Tracheal epithelial cell (primary cell): ENCODE results near the gene CASP12. TPM values are rescaled to one million over a fixed set of nuclear protein-coding genes. Genes with fewer than 3 reads are reported as not detected.

ENCODE experiments used
- total RNA-seq: library from RNA; depleted of rRNA; stranded (reverse); fragments of >200 nt; gene quantifications from 2 replicates; pipeline ENCODE4 v1.2.1, GENCODE V29; 2014

Gene CASP12
- not detected in 2 replicates for total RNA-seq

GRCh38 chr11:104897891-104898684 is at the start of gene CASP12:
Gene CASP12 (minus strand): TSS chr11:104898460.

Other genes with a start within 250 kb of the CASP12 start
- gene CASP4, start 70.1 kb upstream of the CASP12 start, total RNA-seq: 132 and 145 TPM in 2 replicates
- gene CASP5, start 124.7 kb upstream of the CASP12 start, total RNA-seq: 1.1 TPM in 1 of 2 replicates, not detected in the other
- 16.2 and 34.5 TPM in 2 replicates for gene CASP1, start 136.7 kb upstream of the CASP12 start, total RNA-seq
- 0.85 and 2.2 TPM in 2 replicates for gene CARD16, start 146.9 kb upstream of the CASP12 start, total RNA-seq
- gene CARD18, start 241.3 kb upstream of the CASP12 start, total RNA-seq: not detected in 2 replicates